HTR-8/SVneo (cell line): ENCODE data around the gene TEX264.
A peak's percentile ranks its signal among the peaks of the same experiment; 100 is the strongest.
"Not testable (repeated sequence)": the region's sequence is repeated elsewhere in the genome, so short reads cannot be mapped to it uniquely, and the experiment has no call there.

ENCODE experiments used
- DNase-seq: peaks from one replicate; pipeline ENCODE4 v3.0.0; 2011; ENCODE audit warnings: low spot score, mixed read lengths; ENCODE audit not compliant: insufficient read length
- FAIRE-seq: peaks from 2 replicates; lab custom pipeline; 2011; peaks lifted over from hg19 to GRCh38; lab: Jason Lieb, UNC

TEX264 gene, protein sequence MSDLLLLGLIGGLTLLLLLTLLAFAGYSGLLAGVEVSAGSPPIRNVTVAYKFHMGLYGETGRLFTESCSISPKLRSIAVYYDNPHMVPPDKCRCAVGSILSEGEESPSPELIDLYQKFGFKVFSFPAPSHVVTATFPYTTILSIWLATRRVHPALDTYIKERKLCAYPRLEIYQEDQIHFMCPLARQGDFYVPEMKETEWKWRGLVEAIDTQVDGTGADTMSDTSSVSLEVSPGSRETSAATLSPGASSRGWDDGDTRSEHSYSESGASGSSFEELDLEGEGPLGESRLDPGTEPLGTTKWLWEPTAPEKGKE

DNA sequence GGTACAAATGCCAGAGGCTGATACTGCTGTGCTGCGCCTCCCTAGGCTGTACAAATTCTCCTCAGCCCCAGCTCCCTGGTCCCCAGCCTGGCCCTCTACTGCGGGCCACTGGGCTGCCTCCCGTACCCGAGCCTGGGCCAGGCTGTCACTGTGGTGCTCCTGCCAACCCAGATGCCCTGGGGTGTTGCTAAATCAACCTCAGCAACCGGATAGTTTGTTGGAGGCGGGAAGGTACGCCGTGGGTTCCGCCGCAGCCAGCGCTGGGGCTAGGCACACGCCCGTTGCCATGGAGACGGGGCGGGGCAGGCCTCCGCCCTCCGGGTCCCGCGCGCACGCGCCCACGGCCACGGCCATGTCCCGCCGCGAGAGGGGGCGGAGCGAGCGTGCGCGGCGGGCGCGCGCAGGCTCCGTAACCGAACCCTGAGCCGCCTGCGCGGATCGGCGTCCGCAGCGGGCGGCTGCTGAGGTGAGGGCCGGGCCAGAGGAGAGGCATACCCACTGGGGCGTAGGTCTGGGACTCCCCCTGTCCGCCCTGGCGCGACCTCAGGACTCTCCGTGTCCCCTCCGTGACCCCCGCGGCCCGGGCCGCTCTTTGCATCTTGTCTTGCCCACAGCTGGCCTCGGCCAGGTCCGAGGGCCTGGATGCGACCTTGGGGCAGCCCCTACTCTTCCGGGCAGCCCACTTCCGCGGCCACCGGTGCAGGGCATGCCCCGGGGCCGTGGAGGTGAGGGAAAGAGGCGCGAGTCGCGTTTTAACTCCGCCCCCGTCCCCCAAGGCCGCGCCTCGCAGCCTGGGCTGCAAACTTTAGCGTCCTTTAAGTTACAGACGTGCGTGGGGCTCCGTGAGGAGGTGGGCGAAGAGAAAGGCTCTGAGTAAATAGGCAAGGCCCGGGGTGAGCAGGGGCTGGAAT lies at the start of gene TEX264:
Gene TEX264, plus strand, starts transcription at position 430 of the 911 bp plus-strand sequence. CDS start 3,053 bp downstream, outside the sequence.
- peak; percentile 99 for FAIRE-seq
- DNase-seq = peak; percentile 94

DNA sequence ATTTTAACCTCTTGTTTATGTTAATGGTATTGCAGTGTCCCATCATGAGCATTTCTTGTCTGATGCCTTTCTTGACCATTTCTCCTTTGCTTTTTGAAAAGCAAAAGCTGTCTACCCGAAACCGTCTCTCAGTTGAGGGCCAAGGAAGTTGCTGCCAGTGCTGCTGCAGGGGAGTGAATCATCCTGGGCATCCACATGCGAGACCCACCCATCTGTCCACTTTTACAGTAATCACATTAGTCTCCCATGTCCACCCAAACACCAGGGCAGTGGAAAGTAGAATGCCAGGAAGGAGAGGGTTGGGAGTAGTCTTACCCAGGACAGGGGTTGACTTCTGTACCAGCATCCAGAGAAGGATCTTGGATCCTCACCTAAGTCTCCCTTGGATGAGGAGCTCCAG lies 48.6 kb upstream of the TEX264 start:
- DNase-seq (no peak), FAIRE-seq (peak; percentile 23)

DNA sequence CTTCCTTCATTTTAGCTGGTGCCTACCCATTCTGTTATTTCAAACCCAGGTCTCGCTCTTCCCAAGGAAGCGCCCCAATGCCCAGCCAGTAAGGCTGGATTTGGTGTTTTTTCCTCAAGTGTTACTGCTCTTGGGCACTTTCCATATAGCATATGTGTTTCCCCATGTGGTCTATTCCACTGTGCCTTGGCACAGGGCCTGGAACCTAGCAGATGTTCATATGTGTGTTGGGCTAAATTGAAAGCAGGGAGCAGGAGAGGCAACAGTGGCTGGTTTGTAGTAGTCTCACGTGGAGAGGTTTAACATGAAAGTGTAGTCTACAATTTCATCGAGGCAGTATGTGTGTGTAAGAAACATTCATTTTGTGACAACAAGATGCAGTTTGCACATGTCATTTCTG lies 48.2 kb upstream of the TEX264 start:
- peak; percentile 42 for FAIRE-seq
- DNase-seq = no peak

DNA sequence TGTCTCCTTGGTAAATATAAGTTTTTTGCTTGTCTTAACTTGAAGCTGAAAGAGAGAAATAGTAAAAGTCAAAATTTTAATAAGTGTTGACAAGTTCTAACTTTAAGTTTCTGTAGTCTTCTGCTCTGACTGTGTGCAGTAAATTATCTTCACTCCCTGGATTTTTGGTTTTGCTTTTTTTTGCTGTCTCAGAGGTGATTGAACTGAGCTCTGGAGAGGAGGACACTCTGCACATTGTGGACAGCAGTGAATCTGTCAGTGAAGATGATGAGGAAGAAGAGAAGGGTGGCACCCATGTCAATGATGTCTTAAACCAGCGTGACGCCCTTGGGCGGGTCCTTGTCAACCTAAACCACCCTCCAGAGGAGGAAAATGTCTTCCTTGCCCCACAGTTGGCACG lies 40.5 kb upstream of the TEX264 start:
- FAIRE-seq = no peak
- no peak for DNase-seq

DNA sequence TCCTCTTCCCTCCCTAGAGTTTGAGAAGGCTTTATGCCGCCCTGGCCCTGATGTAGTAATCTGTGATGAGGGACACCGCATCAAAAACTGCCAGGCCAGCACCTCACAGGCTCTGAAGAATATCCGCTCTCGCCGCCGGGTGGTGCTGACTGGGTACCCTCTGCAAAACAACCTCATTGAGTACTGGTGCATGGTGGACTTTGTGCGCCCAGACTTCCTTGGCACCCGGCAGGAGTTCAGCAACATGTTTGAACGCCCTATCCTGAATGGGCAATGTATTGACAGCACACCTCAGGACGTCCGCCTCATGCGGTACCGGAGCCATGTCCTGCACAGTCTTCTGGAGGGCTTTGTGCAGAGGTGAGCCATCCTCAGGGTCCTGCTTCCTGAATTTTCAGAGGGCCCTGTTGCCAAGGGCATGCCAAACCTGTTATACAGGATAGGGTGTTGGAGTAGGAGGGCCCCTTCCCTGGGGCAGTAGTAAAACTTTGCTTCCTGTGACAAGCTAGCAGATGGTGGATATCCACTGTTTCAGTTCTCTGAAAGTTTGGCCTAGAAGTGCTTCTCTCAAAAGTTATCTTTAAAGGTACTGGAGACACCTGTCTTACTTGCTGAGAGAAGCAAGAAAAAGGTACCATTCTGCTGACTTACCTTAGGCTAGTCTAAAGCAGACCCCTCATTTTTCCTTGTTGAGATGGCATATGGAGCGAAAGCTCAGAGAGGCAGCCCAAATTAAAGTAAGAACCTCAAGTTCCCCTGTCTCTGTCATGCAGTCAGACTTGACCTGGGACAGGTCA lies 33.7 kb upstream of the TEX264 start:
- DNase-seq (no peak), FAIRE-seq (no peak)

DNA sequence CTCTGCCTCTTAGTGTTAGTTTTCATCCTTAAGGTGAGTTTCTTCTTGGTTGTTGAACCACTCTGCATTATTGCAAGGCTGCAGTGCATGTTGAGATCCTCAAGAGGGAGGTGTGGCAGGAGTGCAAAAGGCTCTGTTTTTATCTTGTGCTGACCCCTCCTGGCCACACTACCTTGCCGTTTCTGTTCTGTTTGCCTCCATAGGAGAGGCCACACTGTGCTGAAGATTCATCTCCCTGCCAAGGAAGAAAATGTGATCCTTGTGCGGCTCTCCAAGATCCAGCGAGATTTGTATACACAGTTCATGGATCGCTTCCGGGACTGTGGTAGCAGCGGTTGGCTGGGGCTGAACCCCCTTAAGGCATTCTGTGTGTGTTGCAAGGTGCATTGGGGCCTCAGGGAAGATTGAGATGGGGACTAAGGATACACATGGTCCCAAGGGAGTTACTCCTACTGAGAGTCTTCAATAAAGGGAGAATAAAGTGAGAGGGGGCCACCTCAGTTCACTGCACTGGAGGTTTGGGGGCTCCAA lies 33.0 kb upstream of the TEX264 start:
- peak; percentile 76 for FAIRE-seq
- DNase-seq = peak; percentile 73

DNA sequence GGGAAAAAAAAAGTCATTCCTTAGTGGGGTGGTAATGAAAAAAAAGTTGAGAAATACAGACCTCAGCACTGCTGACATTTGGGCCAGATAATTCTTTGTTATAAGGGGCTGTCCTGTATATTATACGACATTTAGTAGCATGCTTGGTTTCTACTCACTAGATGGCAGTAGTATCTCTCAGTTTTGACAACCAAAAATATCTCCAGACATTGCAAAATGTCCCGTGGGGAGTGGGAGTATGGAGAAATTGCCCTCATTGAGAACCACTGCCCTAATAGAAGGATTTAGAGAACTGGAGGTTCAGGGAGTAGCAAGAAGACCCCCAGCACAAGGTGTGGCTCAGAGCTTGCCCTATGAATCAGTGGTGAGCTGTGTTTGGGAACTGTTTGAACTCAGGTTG lies 28.6 kb upstream of the TEX264 start:
- no peak for FAIRE-seq
- no peak for DNase-seq

DNA sequence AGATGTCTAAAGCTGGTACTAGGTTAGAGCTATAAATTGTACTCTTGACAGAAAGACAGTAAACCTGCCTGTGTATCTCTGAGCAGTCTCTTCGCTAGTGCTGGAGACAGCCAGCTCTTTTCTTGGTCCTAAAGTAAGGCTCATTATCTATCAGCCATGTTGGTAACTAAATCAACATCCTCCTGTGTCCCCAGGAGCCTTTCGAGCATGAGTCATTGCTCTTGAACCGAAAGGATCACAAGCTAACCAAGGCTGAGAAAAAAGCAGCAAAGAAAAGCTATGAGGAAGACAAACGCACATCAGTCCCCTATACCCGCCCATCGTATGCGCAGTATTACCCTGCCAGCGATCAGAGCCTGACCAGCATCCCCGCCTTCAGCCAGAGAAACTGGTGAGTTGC lies 25.0 kb upstream of the TEX264 start:
- DNase-seq (no peak), FAIRE-seq (no peak)

DNA sequence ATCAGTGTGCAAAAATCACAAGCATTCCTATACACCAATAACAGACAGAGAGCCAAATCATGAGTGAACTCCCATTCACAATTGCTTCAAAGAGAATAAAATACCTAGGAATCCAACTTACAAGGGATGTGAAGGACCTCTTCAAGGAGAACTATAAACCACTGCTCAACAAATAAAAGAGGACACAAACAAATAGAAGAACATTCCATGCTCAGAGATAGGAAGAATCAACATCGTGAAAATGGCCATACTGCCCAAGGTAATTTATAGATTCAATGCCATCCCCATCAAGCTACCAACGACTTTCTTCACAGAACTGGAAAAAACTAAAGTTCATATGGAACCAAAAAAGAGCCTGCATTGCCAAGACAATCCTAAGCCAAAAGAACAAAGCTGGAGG lies 18.9 kb upstream of the TEX264 start:
- not testable (repeated sequence) for FAIRE-seq

DNA sequence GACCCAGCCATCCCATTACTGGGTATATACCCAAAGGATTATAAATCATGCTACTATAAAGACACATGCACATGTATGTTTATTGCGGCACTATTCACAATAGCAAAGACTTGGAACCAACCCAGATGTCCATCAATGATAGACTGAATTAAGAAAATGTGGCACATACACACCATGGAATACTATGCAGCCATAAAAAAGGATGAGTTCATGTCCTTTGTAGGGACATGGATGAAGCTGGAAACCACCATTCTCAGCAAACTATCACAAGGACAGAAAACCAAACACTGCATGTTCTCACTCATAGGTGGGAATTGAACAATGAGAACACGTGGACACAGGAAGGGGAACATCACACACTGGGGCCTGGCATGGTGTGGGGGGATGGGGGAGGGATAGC lies 17.6 kb upstream of the TEX264 start:
- FAIRE-seq, DNase-seq: not testable (repeated sequence)

More for the DNA sequence above, 18.9 kb upstream of the TEX264 start:
- not testable (repeated sequence) for DNase-seq

DNA sequence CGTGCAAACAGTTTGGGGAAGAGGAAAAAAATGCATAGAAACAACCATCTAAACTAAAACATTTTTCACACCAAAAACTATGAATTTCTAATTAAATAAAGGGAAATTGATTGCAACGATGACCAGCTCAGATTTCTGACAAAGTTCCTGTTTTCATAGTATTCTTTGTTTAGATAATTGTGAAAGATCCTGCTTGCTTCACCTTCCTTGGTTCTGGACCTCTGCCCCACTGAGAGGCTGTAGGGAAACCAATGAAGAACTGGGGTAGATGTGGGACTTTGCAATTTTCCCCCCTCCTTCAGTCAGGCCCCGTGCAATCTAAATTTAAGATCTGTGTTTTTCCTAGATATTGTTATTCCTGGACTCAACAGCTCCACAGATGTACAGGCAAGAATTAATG lies 13.8 kb upstream of the TEX264 start:
- DNase-seq (no peak), FAIRE-seq (no peak)

DNA sequence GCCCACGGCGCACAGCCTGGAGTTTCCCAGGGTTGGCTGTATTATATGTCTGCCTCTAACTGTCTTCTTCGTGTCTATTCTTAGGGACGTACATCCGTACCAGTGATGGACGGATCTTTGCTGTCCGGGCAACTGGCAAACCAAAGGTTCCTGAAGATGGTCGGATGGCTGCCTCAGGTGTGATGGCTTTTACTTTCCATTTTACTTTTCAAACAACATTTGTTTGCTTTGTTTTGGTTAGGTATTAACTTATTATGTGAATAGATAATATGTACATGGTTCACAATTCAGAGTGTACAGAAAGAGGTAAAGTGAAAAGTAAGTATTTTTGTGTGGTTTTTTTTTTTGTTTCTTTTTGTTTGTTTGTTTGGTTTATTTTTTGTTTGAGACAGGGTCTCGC lies 11.1 kb upstream of the TEX264 start:
- no peak for FAIRE-seq
- DNase-seq = no peak

DNA sequence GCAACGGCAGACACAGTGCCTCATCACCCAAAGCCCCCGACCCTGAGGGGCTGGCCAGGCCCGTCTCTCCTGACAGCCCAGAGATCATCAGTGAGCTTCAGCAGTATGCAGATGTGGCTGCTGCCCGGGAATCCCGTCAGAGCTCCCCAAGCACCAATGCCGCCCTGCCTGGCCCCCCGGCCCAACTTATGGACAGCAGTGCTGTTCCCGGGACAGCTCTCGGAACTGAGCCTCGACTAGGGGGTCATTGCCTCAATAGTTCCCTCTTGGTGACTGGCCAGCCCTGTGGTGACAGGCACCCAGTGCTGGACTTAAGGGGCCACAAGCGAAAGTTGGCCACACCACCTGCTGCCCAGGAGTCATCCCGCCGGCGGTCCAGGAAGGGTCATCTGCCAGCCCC lies 8.6 kb upstream of the TEX264 start:
- FAIRE-seq (no peak), DNase-seq (no peak)

DNA sequence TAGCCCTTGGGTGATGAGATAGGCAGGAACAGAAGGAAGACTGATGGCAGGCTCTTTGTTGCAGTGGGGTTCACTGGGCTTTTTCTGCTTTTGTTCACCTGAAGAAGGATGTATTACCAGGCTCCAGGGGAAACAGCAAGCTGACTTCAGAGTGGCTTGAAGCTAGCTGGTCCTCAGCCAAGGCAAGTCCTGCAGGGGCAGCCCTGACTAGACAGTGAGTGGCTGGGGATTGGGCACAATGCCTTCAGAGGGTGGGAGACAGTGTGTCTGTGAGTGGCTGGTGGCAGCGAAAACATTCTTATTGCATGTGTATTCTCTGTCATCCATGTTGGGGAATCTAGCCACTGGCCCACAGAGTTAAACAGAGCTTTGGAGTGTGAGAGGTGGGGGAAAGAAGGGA lies 2.3 kb upstream of the TEX264 start:
- peak; percentile 68 for FAIRE-seq

DNA sequence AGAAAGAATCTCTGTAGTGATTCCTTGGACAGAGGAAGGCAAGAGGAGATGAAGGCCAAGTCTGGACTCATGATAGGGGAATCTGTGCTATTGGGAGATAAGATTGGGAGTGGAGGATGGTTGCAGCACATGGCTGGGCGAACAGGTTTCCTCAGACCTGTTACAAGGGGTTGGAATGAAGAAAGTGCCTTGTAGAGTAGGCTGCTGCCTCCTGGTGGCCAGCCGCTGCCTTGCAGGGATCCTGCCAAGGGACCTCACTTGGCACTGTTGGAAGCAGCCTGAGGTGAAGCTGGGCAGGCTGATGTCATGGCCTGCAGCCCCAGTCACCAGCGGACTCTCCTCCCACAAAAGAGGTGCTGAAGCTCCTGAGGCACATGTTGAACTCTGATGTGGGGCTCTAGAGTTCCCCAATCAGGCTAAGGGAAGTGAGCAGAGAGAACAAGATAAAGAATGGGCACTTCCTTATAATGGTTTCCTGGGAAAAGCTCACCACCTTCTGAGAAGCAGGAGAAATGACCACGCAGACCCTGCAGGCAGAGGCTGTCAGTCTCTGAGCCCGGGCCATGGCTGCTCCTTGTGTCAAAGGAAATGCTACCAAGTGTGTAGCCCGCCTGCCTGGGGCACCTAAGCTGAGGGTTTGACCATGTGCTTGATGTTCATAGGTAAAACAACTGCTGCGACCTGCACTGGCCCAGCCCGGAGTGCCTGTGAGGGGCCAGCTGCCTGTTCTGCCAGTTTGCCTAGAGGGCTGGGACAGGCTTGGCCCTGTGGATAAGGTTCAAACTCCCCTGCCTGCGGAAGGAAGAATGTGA lies 1.6 kb upstream of the TEX264 start:
- FAIRE-seq (peak; percentile 94), DNase-seq (peak; percentile 75)

More for the DNA sequence above, 2.3 kb upstream of the TEX264 start:
- DNase-seq = no peak

DNA sequence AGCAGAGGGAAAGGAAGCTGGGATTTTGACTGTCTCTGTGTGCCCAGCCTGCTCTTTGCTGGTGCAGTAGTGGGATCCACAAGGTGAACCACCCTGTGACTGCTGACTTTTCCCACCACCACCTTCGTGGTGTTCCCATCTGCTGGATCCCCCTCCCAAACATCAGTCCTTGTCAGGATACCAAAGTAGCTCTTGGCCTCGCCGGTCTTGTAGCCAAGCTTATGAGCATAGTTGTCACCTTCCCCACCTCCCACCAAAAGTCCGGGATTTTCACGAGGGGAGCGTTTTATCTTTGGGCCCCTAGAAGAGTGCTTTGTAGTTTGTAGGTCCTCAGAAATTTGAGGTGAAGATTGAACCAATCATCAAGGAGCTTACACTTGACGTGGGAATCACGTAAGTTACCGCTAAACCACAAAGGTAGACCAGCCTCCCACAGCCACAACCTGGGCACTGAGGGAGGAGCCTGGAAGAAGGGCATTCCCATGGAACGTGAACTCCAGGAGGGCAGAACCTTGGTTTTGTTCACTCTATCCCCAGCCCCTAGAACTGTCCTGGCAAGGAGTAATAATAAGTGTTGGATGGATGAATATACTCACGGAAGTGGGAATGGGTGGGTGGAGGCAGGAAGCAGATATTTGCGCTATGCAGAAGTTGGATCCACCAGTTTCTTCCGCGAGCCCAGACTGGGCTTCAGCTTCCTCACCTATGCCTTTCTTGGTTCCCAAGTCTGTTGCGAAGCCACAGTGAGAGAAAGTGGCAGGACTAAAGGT lies 814 bp upstream of the TEX264 start:
- FAIRE-seq (no peak), DNase-seq (no peak)

DNA sequence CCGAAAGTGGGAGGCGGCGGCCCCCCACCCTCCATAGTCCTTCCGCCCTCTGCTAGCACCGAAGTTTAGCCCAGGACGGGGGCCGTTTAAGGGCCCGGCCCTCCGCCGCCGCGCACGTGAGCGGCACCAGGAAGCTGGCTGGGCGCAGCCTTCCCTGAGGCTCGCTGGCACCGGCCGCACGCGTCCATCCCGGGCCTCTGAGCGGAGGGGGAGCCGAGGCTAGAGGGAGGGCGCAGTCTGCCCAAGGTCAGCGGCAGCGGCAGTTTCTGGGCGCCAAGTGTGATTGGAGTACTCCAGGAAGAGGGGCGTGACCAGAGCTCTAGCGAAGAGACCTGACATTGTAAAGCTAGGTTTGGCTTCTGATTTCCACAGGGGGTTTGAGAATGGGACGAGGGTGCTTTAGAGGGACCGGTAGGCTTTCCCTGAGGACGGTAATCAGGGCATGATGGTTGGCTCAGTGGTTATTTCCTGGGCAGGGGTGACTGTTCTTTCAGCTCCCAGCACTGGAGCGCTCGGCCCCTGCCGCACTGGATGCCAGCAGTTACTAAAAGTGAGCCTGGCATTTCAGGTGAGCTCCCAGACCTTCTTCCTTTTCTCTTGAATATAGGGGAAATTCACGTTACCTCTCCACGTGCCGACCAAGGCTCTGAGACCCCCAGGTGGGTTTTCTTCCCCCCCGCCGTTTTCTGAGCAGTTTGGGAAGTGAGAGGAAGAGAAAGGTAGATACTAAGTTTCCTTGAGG lies 853 bp downstream of the TEX264 start:
- FAIRE-seq (peak; percentile 44), DNase-seq (peak; percentile 86)
